HG03039 (cell line): Measurements from ENCODE around the gene AP1B1.
"Not testable (repeated sequence)": the region's sequence is repeated elsewhere in the genome, so short reads cannot be mapped to it uniquely, and the experiment has no call there.

Source experiments
- ATAC-seq: cut with Tn5 transposase; IDR thresholded peaks from one replicate; pipeline ENCODE4 v1.9.1; 2021; ENCODE audit warnings: mild to moderate bottlenecking, moderate library complexity; ENCODE audit not compliant: unreplicated experiment

AP1B1 gene

DNA sequence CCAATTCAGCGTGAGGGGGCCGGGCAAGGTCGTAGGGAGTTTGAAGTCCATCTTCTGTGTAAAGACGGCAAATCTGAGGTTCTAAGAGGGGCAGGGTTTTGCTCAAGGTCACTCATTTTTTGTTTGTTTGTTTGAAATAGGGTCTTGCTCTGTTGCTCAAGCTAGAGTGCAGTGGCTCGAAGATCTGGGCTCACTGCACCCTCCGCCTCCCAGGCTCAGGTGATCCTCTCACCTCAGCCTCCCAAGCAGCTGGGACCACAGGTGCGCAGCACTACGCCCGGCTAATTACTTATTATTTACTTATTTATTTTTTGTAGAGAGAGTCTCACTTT, 355 bp upstream of the AP1B1 start:
- ATAC-seq = no peak

DNA sequence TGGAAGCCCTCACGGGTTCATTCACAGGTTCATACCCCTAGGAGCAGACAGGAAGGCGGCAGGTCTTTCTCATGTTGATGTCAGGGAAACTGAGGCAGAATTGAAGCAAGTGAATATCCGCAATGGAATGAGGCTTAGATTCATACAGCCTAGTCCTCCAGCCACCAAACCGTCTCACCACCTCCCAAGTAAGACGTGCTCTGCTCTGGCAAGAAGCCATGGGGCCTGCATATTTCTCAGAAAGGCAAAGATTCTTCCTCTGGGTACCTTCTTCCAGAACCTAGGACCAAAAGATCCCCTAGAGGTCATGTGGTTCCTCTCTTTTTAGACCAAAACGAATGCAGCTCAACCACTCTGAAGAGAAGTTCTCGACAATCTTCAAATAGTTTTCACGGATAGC, 1.7 kb downstream of the AP1B1 start:
- ATAC-seq = no peak

DNA sequence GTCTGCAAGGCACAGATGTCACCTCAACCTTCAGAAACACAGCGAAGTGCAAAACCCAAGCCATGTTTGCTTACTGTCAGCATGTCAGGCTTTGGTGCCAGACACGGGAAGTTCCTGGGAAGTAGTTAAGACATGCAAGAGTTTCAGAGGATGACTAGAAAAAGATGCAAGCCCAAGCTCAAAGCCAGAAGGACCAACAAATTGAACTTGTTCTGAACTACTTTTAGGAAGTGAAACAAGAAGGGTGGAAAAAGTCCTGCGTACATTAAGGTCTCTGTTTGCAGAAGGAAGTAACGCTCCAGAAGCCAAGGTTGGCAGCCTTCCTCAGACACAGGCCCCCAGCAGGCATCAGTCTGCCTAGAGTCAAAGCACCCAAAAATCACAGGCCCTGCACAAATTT, 2.6 kb downstream of the AP1B1 start:
- ATAC-seq = no peak

DNA sequence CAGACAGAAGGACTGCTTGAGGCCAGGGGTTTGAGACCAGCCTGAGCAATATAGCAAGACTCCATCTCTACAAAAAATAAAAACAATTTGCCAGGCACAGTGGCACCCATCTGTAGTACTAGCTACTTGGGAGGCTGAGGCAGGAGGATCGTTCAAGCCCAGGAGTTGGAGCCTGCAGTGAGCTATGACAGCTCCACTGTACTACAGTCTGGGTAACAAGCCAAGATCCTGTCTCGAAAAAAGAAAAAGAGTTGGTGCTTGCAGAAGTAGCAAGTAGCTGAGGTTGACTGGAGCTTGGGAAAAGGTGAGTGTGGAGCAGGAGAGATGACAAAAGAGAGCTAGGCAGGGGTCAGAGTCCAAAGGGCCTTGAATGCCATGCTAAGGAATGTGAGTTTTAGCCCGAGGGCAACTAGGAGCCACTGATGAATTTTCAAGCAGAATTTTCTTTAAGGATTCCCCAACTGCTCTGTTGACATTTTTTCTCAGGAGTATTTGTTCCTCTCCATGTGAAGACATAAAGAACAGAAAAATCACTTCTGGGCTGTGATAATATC, 3.1 kb downstream of the AP1B1 start:
- ATAC-seq = no peak

DNA sequence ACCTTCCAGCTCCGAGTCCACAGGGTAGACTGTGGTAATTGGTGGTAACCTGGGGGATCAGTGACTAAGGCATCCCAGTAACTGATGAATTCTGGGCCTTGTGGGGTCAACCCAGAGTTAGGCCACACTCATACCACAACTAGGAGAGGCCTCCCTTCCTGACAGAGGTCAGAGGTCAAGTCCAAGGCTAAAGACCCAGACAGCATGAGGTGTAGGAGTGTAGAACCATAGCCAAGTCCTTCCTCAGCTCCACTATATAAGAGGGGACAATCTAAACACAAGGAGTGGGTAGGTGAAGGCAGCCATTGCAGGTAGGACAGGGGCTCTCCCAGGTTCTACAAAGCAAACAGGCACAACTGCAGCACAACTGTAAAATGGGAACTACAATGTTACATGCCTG, 4.6 kb downstream of the AP1B1 start:
- ATAC-seq = no peak

DNA sequence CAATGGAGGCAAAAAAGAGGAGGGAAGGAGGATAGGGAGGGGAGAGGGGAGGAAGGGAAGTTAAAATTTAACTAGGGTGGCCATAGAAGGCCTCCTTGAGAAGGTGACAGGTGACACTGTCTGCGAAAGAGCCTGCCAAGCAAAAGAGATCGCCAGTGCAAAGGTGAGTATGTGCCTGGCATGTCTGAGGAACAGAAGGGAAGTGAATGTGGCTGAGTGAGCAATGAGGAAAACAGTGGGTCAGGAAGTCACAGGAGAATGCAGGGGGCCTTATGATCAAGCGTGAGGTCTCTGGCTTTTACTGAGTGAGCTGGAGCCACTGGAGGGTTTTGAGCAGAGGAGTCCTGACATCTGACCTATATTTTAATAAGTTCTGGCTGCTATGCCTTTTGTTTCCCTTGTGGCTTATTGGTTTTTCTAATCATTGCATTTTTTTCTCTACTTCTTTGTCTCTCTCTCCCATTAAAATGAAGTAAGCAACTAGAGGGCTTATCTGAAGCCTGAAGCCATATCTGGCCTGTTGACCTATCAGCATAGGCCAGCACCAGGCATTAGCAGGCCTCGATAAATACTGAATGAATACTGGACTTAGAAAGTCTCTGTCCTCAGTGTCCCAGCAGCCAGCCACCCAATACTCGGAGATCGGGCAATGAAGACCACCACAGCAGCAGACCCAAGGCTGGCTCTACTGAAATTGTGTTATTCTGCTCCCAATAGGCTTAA, 5.6 kb downstream of the AP1B1 start:
- no peak for ATAC-seq

DNA sequence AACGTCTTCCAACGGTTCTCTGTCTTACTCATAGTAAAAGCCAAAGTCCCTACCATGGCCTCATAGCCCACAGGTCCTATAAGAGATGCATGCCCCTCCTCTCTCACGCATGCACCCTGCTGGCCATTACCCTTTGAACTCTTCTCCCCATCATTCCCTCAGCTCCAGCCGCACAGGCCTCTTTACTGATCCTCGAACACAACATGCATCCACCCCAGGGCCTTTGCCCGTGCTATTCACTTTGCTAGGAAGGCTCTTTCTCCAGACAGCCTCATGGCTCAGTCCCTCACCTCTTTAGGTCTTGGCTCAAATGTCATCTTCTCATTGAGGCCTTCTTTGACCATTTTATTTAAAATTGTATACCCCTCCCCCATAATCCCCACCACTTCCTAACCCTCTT, 7.5 kb downstream of the AP1B1 start:
- no peak for ATAC-seq

DNA sequence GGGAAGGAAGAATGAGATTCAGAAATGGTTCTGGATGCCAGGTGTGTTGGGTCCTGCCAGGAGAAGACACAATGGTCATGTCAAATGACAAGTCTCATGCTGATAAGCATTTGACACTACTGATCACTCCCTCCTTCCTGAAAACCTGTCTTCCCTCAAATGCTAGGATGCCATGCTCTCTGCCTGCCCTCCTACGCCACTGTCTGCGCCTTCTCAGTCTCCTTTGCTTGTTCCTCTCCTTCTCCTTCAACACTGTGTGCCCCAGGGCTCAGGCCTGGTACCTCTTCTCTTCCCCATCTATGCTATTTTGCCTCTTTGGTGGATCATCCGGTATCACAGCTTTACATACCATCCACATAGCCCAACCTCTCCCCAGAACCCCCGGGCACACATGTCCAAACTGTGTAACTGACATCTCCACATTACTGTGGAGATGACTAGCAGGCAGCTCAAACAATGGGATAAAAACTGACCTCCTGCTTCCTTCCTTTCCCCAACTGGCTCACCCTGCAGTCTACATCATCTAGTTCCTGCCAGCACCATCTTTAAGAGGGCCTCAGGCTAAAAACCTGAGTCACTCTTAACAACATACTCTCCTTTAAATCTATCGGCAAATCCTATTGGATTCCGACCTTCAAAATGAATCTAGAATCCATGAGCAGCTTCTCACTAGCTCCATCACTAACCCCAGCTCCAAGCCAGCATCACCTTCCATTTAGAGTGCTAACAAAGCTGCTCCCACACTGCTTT, 8.2 kb downstream of the AP1B1 start:
- no peak for ATAC-seq

DNA sequence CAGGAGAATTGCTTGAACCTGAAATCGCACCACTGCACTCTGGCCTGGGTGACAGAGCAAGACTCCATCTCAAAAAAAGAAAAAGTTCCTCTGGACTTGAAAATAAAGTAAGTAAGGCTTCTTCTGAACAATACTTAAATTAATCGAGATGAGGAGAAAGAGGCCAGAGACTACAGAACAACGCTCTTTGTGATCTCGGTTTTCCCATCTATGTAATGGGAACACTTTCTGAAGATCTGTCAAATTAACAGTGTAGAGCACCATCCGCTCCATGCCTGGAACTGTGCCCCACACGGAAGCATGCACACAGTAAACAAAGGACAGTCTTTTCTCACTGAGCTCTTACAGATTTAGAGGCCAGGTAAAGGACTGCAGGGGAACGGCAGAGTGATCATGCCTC, 9.1 kb downstream of the AP1B1 start:
- no peak for ATAC-seq

DNA sequence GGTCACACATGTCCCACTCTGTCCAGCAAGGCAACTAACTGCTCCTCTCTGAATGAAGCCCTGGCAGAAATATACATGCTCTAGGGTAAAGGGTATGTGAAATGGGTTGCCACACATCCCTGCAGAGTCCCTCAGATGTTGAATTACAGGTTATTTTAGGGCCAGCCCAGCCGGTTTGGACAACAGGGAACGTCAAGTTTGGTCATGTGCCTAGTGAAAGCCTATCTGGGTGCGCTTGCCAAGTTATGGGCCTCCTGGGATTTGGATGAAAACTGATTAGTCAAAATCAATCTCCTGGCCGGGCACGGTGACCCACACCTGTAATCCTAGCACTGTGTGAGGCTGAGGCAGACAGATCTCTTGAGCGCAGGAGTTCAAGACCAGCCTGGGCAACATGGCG, 10.4 kb downstream of the AP1B1 start:
- no peak for ATAC-seq

DNA sequence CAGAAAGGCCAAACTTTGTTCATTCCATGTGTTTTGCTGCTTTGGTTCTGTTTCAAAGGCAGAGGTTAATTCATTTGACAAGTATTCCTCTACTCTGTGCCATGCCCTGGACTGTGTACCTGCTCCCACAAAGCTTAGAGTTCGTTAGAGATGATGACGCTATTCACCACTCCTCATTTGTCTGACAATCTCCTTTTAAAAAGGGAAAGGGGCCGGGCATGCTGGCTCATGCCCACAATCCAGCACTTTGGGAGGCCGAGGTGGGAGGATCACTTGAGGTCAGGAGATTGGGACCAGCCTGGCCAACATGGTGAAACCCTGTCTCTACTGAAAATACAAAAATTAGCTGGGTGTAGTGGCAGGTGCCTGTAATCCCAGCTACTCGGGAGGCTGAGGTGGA, 11.7 kb downstream of the AP1B1 start:
- ATAC-seq = not testable (repeated sequence)

DNA sequence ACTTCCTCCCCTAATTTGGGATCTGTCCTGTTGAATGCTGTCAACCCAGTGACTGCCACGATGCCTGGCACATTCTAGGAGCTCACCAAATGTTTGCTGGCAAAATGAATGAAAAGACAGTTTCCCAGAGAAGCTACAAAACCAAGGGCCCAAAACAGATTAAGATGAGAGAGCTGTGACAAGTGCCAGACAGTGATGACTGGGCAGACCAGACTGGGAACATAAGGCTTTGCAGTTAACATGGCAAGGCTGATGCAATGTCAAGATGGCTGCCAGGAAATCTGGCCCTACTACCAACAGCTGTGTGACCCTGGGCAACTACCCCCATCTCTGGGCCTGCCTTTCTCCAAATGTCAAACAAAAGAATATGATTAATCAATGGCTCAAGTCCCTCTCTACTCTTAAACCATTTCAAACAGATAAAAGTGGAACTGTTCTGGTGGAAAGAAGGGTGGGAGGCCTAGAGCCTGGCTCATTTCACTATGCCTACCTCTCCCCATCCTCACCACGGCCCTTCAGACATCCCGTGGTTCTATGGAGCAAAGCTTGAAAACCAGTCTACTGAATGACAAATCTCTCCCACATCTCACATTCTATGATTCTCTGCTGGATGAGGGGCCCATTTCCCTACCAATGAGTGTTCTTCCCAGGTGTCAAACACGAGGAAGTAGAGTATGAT, 12.8 kb downstream of the AP1B1 start:
- ATAC-seq = no peak

DNA sequence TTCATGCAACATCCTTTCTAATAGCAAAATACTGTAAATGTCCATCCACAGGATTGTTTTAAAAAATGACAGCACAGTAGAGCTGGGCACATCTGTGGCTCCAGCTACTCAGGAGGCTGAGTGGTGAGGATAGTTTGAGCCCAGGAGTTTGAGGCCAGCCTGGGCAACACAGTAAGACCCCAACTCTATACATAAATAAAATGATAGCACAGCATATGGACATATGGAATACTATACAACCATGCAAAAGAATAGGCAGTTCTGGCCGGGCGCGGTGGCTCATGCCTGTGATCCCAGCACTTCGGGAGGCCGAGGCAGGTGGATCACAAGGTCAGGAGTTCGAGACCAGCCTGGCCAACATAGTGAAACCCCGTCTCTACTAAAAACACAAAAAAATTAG, 13.6 kb downstream of the AP1B1 start:
- ATAC-seq = not testable (repeated sequence)

DNA sequence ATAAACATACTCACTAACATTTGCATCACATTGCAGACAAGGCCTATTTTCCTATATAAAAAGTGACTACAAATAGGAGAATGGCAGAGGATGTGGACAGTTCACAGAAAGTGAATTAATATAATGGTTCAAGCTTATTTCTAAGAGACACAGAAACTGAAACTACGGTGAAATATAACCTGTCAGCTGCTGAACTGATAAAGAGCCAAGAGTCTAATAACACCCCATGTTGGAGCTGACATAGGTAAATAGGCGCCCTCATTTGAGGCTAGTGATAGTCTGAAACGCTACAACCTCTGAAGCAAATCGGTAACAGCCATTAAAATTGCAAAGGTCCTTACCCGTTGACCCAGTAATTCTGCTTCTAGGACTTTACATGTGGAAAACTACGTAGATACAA, 14.0 kb downstream of the AP1B1 start:
- no peak for ATAC-seq

DNA sequence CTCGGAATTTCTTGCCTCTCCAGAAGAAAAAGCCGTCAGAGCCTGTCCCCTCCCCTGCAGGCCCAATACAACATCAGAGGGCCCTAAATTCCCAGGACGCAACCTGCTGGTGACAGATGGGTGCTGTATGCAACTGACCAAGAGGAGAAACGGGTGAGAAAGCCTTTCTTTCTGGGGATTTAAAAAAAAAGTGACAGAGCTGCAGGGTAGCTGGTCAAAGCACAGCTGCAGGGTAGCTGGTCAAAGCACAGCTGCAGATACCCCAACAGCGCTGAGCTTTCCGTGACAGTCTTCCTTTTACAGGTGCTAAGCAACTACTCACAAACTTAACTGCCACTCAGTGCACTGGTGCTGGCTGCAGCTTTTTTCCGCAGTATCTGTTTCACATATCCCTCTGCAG, 17.8 kb downstream of the AP1B1 start:
- no peak for ATAC-seq

DNA sequence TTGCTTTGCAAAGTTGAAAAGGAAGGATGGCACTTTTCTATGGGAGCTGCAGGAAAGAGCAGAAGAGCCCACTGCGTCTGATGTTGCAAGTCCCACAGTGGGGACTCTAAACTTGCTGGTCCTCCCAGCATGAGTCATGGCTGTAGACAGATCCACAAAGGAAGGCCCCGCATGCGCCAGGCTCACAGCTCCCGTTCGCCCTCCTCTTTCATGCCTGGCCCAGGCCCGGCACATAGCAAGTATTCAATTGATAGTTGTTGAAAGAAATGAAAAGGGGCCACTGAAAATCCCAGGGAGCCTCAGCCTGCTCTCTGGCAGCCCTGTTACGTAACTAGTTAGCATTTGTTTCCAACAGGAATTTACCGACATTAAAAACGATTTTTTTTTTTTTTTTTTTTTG, 18.9 kb downstream of the AP1B1 start:
- no peak for ATAC-seq

DNA sequence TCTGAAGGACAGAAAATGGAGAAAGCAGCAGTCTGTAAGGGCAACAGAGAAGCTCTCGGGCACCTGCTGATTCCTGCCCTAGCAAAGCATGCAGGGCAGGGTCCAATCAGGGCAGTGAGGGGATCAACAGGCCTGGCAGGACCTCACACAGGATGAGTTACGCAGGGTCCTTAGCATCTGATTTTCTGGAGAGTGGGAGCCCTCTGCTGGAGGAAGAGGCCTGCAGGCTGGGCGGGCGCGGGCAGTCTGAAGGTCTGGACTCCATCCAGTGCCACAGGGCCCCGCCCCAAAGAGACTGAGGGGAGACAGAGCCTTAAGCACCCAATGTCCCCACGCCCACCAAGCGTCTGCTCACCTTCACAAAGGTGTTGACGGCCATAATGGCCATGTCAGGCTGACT, 28.9 kb downstream of the AP1B1 start:
- no peak for ATAC-seq

DNA sequence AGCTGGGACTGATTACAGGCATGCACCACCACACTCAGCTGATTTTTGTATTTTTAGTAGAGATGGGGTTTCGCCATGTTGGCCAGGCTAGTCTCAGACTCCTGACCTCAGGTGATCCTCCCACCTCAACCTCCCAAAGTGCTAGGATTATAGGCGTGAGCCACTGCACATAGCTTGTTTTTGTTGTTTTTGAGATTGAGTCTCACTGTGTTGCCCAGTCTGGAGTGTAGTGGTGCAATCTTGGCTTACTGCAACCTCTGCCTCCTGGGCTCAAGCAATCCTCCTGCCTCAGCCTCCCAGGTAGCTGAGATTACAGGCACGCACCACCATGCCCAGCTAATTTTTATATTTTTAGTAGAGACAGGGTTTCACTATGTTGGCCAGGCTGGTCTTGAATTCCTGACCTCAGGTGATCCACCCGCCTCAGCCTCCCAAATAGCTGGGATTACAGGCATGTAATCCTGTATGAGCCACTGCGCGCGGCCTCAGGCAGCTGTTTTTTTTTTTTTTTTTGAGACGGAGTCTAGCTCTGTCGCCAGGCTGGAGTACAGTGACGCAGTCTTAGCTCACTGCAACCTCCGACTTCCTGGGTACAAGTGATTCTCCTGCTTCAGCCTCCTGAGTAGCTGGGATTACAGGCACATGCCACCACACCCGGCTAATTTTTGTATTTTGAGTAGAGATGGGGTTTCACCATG, 31.0 kb downstream of the AP1B1 start:
- ATAC-seq = not testable (repeated sequence)

DNA sequence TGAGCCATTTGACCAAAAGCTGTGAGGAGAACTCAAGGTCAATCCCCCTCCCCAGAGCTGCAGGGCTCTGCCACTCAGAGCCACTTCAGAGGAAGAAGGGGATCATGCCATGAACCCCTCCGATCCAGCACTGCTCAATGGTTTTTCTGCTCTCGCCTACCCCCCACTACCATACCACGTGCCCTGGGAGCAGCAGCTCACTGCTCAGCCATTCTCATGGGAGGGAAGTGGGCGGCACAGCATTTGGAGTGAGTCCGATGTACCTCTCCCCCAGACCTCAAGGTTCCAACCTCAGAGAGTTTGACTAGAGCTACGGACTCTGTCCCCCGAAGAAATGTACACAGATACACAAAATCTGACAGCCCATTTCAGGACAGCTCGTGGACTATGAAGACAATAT, 34.5 kb downstream of the AP1B1 start:
- ATAC-seq = no peak

DNA sequence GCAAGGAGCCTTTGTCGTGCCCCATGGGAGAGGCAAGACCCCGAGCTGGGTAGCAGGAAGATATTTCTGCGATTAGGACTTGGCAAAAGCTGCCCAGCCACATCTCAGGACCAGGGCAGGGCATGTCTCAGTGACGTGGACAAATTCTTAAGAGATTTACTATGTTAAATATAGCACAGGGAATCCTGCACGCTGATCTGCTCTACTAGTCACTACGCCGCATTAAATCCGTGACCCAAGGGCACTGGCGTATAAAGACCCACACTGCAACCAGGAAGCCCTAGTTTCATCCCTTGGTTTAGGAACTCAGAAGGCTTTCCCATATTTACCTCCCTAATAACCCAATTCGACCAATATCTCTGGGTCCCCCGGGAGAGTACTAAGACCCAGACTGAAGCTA, 35.1 kb downstream of the AP1B1 start:
- no peak for ATAC-seq

DNA sequence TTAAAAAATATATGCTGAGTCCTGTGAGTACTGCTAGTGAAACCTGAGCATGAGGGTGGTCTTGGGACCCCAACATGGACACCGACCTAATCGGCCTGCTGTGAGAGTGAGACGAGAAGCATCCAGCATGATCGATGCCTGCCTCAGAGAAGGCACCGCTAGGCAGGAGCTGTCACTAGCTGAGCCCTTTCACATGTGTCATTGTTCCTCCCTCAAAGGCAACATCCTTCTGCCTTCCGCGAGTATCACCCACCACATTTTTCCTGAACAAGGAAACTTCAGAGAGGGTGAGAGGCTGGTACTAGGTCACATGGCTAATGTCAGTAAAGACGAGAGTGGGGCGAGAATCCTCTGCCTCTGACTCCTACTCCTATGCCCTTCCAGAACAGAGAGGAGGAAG, 35.6 kb downstream of the AP1B1 start:
- ATAC-seq = no peak
